Stimulated activated CD4-positive, alpha-beta T cell treated with anti-CD3 and anti-CD28 coated beads, Interleukin-1b, Interleukin-23, amount 100 ng/mL, for 48 hours (primary cell): ENCODE results near the gene MUC5AC.

Source experiments
- DNase-seq: peaks from one replicate; pipeline ENCODE4 v3.0.0-alpha.2; 2020

MUC5AC gene

DNA sequence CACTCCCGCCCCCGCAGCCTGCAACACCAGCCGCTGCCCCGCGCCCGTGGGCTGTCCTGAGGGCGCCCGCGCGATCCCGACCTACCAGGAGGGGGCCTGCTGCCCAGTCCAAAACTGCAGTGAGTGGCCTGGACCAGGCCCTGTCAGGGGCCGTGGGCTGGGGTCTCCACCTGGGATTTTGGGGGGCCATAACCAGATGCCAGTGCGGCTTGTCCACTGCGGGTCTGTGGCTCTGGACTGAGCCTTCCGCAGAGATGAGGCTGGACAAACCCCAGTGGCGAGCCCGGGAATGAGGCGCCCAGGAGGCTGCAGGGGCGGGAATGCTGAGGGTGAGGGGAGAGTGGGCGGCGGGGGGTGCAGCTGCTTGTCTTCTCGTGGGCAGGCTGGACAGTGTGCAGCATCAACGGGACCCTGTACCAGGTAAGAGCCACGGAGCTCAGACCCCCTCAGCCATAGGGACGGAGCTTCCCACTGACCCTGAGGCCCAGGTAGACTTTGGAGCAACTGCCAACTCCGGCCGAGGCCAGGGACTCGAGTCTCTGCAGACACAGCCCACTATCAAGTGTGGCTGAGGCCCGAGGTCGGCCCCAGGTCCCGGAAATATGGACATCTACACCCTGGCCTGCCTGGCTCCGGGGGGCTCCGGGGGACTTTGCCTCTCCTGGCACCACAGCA, 40.3 kb downstream of the MUC5AC start:
- no peak for DNase-seq

DNA sequence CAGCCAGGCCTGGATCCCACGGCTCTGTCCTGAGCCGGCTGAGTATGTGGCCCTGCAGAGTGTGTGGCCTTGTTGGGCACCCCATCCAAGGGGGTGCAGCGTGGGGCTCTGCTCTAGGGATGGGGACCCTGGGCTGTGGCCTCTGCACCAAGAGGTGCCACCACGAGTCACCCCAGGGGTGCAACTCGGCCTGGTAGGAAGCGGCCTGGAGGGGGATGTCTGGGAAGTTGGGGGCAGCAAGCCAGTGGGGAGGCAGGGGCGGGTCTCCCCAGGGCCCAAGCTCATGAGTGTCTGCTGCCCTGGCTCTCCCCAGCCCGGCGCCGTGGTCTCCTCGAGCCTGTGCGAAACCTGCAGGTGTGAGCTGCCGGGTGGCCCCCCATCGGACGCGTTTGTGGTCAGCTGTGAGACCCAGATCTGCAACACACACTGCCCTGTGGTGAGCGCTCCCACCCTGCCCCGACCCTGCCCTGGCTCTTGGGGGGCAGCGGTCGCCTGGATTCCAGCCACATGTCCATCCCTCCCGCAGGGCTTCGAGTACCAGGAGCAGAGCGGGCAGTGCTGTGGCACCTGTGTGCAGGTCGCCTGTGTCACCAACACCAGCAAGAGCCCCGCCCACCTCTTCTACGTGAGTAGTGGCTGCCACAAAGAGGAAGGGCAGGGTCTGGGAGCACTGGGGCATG, 40.9 kb downstream of the MUC5AC start:
- DNase-seq: no peak

DNA sequence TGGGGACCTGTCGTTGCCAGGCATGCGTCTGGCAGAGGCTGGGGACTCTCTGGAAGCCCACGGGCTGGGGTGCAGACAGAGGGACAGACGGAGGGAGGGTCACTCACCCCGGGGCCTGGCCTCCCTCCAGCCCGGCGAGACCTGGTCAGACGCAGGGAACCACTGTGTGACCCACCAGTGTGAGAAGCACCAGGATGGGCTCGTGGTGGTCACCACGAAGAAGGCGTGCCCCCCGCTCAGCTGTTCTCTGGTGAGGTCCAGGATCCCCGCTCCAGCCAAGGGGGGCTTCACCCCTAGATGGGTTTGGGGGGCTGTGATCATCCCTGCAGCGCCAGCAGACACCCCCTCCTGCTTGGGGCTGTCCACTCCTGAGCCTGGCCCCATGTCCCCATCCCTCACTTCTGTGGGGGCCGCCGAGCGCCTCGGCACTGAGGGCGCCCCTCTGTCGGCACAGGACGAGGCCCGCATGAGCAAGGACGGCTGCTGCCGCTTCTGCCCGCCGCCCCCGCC, 41.5 kb downstream of the MUC5AC start:
- no peak for DNase-seq

DNA sequence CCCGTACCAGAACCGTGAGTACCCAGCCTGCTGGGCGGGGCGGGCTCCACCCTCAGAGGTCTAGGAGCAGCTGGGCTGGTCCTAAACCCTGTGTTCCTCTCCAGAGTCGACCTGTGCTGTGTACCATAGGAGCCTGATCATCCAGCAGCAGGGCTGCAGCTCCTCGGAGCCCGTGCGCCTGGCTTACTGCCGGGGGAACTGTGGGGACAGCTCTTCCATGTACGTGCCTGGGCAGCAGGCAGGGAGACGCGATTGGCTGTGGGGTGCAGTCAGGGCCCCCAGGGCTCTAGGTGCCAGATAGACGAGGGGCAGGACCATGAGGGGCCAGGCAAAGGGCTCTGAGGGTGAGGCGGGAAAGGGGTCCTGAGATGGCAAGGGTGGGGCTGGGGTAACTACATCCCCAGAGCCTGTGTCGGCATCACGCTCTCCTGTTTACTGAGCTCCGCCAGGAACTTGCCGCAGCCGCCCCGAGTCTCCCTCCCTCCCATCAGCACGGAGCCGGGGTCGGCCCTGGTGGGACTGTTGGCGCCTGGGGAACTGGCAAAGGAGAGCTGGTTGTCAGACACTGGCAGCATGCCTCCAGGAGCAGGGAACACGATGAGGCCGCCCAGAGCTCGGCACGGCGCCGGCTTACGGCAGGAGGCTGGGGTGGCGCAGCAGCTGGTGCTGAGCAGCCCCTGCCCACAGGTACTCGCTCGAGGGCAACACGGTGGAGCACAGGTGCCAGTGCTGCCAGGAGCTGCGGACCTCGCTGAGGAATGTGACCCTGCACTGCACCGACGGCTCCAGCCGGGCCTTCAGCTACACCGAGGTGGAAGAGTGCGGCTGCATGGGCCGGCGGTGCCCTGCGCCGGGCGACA, 42.2 kb downstream of the MUC5AC start:
- no peak for DNase-seq

DNA sequence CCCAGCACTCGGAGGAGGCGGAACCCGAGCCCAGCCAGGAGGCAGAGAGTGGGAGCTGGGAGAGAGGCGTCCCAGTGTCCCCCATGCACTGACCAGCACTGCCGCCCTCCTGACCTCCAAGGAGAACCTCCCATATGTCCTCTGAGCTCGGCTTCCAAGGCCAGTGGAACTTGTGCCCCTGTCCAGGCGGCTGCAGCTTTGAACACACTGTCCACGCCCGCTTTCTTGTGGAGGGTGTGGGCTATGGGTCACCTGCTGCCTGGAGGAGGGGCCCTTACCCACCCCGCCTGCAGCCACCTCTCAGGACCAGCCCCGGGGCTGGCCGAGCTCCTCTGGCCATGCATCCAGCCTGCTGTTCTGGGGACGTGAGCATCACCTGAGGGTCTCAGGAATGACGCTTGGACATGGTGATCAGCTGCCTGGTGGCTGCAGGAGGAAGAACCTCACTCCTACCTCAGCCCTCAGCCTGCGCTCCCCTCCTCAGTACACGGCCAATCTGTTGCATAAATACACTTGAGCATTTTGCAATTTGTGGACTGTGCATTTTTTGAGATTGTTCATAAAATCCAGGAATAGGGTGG, 42.9 kb downstream of the MUC5AC start:
- no peak for DNase-seq

DNA sequence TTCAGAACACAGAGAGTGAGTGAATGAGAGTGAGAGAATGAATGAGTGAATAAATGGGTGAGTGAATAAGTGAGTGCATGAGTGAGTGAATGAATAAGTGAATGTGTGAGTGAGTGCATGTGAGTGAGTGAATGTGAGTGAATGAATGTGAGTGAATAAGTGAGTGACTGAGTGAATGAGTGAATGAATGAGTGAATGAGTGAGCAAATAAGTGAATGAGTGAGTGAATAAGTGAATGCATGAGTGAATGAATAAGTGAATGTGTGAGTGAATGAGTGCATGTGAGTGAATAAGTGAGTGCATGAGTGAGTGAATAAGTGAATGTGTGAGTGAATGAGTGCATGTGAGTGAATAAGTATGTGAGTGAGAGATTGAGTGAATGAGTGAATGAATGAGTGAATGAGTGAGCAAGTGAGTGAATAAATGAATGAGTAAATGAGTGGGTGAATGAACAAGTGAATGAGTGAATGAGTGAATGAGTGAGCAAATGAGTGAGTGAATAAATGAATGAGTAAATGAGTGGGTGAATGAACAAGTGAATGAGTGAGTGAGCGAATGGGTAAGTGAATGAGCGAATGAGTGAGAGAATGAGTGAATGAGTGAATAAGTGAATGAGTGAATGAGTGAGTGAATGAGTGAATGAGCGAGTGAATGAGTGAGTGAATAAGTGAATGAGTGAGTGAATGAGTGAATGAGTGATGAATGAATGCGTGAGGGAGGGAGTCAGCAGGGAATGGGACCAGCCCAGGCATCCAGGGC, 43.8 kb downstream of the MUC5AC start:
- no peak for DNase-seq

DNA sequence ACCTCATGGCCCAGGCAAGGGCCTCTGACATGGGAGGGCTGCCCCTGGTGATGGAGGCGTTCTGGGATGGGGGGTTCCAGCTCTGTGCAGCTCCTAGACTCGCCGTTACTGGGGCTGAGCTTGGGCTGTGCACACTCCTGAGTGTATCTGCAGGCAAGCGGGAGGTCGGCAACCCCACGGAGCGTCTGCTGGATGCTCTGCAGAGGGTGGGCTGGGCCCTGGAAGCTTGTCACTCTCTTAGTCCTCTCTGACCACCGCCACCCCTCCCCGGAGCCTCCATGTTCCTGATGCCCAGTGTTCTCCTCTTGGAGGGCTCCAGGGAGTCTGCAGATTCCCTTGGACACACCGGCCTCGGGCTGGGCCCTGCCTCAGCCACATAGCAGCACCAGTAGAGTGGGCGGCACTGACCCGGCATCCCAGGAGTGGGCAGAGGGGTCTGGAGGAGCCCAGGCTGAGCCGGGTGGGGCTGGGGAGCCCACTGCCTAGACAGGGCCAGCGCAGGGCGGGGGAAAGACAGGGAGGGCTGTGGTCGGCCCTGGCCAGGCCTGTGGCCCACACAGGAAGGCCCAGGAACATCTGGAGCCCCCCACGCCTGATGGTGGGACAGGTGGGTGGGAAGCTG, 44.5 kb downstream of the MUC5AC start:
- peak; percentile 18 for DNase-seq

DNA sequence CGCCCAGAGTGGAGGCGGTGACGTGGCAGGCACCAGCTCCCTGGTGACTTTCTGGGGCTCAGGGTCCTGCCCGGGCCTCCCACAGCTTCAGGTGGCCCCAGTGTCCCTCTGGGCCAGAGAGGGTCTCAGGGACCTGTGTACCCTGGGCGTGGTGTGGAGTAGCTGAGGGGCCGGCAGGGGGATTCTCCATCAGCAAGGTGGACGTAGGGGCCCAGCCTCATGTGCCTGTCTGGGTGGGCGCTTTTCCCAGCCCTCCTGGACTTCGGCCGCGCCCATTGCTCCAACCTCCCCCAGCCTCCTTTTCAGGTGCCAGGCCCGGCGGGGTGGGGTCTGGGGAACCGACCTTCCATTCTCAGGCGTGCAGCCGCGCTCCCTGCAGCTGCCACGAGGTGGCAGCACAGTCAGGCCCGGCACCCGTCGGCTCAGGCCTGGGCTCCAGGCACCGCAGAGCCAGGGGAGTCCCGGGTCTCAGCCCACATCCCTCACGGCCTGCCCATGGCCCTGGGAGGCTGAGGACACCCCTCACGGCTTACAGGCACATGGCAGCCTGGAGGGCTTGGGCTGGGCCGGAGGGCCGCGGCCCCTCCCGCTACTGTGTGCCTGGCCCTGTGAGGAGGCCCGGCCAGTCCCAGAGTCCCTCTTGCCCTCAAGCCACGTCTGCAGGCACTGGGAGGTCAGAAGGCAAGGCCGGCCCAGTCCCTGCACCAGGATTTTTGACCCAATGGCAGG, 45.2 kb downstream of the MUC5AC start:
- DNase-seq: peak; percentile 50

DNA sequence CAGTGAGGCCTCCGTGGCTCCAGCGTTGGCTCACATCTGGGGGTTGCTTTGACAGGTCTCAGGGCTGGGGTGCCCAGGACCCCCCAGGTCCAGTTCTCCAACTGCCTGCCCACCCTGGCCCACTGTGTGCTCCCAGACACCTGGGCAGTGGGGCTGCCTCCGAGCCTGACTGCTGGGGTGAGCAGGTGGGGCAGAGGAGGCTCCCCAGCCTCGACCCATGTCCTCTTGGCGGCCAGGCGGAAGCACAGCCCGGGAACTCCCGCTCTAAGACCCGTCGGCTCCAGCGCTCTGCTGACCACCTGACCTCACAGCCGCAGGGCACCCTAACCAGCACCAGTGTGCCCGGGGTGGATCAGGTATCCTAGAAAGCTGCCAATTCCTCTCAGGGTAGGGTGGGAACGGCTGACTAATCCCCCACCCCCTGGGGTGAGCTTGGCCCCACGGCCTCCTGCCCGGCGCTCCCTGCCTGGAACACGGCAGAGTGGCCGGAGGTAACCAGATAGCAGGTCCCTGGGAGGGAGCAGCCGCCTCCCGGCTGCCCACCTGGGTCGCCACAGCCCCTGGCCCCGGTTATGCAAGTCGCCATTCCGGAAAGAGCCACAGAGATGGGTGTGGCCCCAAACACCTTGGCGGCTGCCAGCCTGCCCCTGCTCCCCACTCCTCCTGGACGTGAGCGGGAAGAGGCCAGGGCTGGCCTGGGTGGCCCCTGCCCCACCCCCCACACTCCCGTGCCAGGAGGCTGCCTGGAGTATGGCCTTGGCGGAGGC, 45.9 kb downstream of the MUC5AC start:
- DNase-seq: no peak

DNA sequence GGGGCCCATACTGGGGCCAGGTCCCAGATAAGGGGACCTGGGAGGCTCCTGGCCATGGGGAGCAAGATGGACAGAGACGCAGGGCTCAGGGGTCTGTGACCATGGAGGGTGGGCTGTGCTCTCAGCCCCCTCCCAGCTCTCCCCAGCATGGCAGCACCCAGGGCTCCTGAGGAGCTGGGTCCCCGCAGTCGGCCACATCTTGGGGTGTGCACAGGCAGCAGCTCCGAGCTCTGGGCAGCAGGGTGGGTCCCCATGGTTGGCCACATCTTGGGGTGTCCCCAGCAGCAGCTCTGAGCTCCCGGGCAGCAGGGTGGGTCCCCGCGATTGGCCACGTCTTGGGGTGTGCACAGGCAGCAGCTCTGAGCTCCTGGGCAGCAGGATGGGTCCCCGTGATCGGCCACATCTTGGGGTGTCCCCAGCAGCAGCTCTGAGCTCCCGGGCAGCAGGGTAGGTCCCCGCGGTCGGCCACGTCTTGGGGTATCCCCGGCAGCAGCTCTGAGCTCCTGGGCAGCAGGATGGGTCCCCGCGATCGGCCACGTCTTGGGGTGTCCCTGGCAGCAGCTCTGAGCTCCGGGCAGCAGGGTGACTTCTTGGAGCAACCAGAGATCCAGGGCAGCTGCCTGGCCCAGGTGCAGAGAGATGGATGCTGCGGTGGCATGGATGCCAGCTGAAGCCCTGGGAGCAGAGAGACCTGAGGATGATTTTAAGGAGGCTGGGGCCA, 46.8 kb downstream of the MUC5AC start:
- peak; percentile 0 for DNase-seq

DNA sequence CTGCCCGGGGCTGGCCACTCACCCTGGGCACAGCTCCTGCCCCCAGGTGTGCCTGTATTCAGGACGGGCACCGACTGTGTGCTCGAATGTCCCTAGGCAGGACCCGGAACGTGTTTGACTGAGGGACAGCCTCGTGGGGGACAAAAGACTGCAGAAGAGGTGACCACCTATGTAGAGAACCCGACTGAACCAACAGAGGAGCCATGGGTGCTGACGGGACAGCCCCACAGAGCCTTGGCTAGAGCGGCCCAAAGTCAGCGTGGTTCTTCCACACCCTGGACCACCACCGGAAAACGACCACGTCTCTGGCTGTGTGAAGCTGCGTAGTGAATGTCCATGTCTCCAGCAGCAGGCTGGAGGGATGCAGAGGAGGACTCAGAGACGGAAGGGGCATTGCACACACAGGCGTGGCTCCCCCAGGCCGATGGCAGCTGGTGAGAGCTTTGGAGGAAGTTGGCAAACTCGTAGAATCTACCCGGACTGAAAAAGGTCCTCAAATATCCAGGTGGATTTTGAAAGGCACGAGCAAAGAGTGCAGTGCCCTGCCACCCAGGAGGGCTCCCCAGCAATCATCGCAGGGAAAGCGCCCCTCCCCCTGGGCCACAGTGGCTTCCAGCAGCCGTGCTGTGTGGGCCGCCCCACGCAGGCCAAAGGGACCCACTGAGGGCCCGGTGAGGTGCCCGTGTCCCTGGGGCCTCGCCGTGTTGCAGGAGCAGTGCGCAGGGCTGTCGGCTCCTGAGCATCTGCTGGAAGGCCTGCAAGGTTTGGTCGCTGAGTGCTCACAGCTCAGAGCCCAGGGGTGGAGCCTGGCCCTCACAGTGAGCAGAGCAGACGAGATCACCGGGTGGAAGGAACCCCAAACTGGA, 47.6 kb downstream of the MUC5AC start:
- DNase-seq: peak; percentile 1

DNA sequence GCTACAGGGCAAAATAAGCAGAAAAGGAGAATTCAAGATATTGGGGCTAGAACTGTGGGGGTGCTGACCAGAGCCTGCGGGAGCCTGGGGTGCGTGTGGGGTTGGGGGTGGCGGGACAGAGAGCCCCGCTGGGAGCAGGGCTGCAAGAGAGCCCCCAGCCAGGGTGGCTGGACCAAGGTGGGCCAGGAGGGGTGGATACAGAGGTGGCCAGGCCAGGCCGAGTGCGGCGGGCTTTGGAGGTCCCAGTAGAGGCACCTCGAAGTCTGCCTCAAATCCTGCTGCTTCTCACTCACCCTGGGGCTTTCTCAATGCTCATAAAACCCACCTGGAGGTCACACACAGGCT, 48.2 kb downstream of the MUC5AC start:
- DNase-seq: no peak

DNA sequence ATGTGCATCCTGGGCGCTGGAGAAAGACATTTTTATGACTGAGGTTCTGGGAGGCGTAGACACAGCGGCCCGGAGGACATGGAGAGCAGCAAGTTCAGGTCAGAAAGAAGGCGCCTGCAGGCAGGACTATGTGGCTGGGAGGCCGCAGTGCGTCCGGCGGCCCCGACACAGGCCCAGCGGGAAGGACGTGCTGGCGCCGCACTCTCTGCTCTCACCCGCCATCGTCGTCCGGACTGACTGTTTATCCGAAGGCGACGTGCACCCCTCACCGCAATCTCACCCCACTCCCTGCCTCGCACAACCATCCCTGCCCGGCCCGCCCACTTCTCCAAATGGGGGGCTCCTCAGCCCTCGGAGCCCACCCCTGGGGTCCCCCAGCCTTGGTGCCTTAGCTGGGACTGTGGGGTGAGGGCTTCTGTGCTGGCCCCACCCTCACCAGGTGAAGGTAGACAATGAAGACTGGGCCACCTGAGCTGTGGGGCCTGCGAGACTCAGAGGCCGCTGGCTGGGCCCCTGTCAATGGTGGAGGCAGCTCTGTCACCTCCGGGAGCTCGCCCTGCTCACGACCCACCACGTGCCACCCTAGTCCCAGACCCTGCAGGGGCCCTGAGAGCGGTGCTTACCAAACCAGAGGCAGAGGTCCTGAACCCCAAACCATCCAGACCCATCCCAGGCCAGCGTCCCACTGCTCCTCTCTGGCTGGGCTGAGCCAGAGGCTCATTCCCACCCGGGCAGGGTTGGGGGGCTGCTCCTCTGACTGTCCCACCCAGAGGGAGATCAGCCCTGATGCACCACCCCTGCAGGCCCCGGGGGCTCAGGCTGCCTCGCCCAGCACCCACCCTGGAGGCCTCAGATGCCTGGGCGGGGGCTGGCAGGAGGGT, 48.9 kb downstream of the MUC5AC start:
- DNase-seq: peak; percentile 0

DNA sequence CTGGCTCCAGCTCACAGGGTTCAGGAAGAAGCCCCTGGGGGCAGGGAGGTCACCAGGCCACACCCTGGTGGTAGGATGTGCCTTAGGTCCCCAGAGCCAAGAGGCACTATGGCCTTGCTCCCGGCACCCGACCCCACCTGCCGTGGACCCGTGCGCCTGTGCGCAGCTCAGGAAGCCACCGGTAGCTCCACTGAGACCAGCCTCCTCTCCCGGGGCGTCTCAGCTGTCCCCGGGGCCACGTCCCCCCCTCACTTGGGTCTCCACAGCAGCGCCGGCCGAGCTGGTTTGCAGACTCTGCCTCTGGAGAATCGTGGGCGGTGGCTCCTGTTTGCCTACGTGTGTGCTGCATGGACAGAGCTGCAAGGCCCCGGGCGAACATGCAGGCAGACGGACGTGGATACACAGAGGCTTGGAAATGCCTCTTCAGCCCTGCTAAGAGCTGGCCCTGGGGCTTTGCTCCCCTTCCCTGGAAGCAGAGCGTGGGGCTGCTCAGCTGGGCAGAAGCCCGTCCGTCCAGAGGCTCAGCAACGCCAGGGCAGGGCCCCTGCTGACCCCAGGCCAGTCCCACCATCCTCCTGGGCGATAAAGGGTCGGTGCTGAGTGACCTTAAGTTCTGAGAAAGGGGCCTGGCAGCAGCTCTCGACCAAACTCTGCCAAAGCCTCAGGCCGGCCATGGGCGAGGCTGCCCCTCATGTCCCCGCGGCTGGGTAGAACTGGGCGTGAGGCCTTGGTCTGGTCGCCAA, 49.8 kb downstream of the MUC5AC start:
- peak; percentile 0 for DNase-seq

DNA sequence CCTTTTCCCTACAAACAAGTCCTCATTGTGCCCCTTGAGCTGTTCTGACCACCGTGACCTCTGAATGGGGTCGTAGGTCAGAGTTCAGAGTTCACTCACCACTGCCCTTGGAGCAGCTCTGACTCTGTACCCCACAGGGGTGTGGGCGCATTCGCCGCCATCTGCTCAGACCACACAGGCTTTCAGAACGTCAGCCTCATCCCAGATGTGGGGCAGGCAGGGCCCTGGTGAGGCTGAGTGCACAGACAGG, 50.3 kb downstream of the MUC5AC start:
- no peak for DNase-seq

DNA sequence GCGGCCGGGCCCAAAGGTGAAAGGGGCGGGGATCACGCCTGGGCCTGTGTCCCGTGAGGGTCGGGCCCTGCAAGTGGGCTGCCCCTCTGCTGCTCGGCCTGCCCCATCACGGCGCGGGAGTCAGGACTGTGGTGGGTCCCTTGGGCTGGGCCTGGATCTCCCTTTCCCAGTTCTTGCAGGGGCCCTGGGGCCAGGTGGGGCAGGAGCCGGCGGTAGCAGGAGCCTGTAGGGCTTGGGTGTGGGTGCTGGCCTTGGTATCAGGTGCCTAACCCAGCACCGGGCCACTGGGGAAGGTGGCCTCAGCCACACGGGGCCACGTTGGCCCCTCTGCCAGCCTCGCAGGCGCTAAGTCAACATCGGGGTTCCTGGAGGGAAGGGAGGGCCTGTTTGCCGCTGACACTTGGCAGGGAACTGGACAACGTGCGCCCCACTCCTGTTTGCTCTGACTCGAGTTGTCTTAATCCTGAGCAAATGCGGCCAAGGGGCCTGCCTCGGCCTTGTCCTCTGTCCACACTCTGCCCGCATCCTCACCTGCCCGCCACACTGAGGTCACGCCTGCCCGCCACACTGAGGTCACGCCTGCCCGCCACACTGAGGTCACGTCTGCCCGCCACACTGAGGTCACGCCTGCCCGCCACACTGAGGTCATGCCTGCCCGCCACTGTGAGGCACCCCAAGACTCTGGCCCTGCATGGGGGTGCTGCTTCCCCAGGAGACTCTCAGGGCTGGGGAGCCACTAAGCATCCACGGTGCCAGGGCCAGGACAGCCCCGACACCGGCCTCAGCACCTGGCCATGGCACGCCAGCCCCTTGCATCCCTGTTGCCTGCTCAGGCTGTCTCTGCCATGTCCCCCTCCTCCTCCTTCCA, 50.9 kb downstream of the MUC5AC start:
- DNase-seq: no peak
